Transverse colon (tissue), 3 donors: ENCODE data around the gene GFI1B.

Experiments
- CTCF ChIP-seq, 5 experiments: fragments of 200-600 bp in 3 of 5; fragments of 450-650 bp in 2 of 5; sonication (generic) in 3 of 5; IDR thresholded peaks; 1 replicate in 2 of 5; 2 replicates in 3 of 5; pipeline ENCODE4 v1.5.1; 2016 to 2017; ENCODE audit warnings: antibody characterized with exemption in 5 of 5, inconsistent platforms in 3 of 5, mild to moderate bottlenecking in 2 of 5, moderate library complexity in 1 of 5
- EP300 ChIP-seq: sonication (generic); formaldehyde crosslinking; IDR thresholded peaks from one replicate; pipeline ENCODE4 v1.6.1; 2017; ENCODE audit warnings: antibody characterized with exemption, low read depth

- TF ChIP-seq CTCF (IDR thresholded peaks at IDR 0.05) (no peak), EP300 (no peak)
These were observed 13.1 kb downstream of the GFI1B start for GRCh38 chr9:132991351-132992300.
